Panc1 (cell line): ENCODE results near the gene ZNF672. TPM values are rescaled to one million over a fixed set of nuclear protein-coding genes. Genes with fewer than 3 reads are reported as not detected.

Experiments
- ATAC-seq: fragments of 200-7000 bp; cut with Tn5 transposase; 2 replicates; pipeline ENCODE4 v1.9.1; 2020; ENCODE audit warnings: mild to moderate bottlenecking, moderate library complexity
- BruUV-seq: library from RNA; stranded (reverse); fragments of 400-500 nt; replicated peaks from 2 replicates; lab custom pipeline; 2021; lab: Mats Ljungman, UMichigan
- CTCF ChIA-PET: fragments of 300-600 bp; sonication (Branson Sonifier 250); formaldehyde crosslinking; loops from one replicate; lab custom pipeline; 2022; ENCODE audit warnings: antibody characterized with exemption; lab: Charles Lee
- POLR2A ChIA-PET: fragments of 300-600 bp; sonication (Branson Sonifier 250); formaldehyde crosslinking; loops from one replicate; lab custom pipeline; 2022; ENCODE audit warnings: antibody characterized with exemption; lab: Charles Lee
- DNase-seq: peaks from one replicate; pipeline ENCODE4 v3.0.0-alpha.2; 2010; ENCODE audit warnings: low read depth, low spot score
- H3K27ac ChIP-seq: 2 replicates; pipeline ENCODE4 v1.5.1; 2011; ENCODE audit warnings: mild to moderate bottlenecking, low read length, inconsistent platforms
- H3K27me3 ChIP-seq: fragments of 200-500 bp; sonication (Bioruptor generic); 2 replicates; pipeline ENCODE4 v1.6.0; 2014; ENCODE audit warnings: low read length, inconsistent platforms; ENCODE audit not compliant: control insufficient read depth, insufficient read depth
- H3K36me3 ChIP-seq: fragments of 200-500 bp; sonication (Bioruptor generic); 2 replicates; pipeline ENCODE4 v1.5.1; 2014; ENCODE audit warnings: inconsistent platforms, mild to moderate bottlenecking, low read length, moderate library complexity; ENCODE audit not compliant: control insufficient read depth, insufficient read depth
- H3K4me1 ChIP-seq: 2 replicates; pipeline ENCODE4 v1.5.1; 2011; ENCODE audit warnings: inconsistent platforms, mild to moderate bottlenecking, low read length, moderate library complexity; ENCODE audit not compliant: control insufficient read depth, insufficient read depth
- H3K4me3 ChIP-seq, 2 experiments: 2 replicates each; pipeline ENCODE4 v1.5.1; 2011 to 2012; ENCODE audit warnings: low read depth in 2 of 2, low read length in 2 of 2, mild to moderate bottlenecking in 2 of 2, inconsistent platforms in 1 of 2, moderate library complexity in 1 of 2
- H3K9me3 ChIP-seq: fragments of 200-500 bp; sonication (Bioruptor generic); 2 replicates; pipeline ENCODE4 v1.5.1; 2014; ENCODE audit warnings: low read depth, mild to moderate bottlenecking, inconsistent platforms, low read length, moderate library complexity; ENCODE audit not compliant: control insufficient read depth, insufficient read depth
- CTCF ChIP-seq: fragments of 450-650 bp; IDR thresholded peaks from 2 replicates; pipeline ENCODE4 v1.5.1; 2017; ENCODE audit warnings: mild to moderate bottlenecking
- POLR2AphosphoS5 ChIP-seq: IDR thresholded peaks from 2 replicates; pipeline ENCODE4 v1.6.1; 2012; ENCODE audit warnings: mild to moderate bottlenecking, low read depth, low read length, moderate library complexity
- REST ChIP-seq, 2 experiments: IDR thresholded peaks; 2 replicates each; pipeline ENCODE4 v1.6.1; 2011 to 2012; ENCODE audit warnings: low read depth in 2 of 2, control low read depth in 1 of 2, low read length in 1 of 2, mild to moderate bottlenecking in 1 of 2, moderate library complexity in 1 of 2; ENCODE audit not compliant: insufficient read depth in 1 of 2
- SIN3A ChIP-seq: IDR thresholded peaks from 2 replicates; pipeline ENCODE4 v1.6.1; 2012; ENCODE audit warnings: low read depth, mild to moderate bottlenecking, low read length, moderate library complexity, borderline replicate concordance; ENCODE audit not compliant: insufficient read depth
- TCF7L2 ChIP-seq: IDR thresholded peaks from 2 replicates; pipeline ENCODE4 v1.6.1; 2011; ENCODE audit warnings: mild to moderate bottlenecking, low read depth, low read length, inconsistent platforms
- in situ Hi-C: cut with HindIII; loops from 2 replicates; pipeline ENCODE4 v1.10.0; 2016; ENCODE audit warnings: low sequenced_read_pairs, low pct_unique_long_range_greater_than_20kb
- intact Hi-C: fragments of 100-400 bp; cut with micrococcal nuclease; formaldehyde crosslinking; loops from one replicate; pipeline ENCODE4 v1.10.0; 2022; ENCODE audit not compliant: unreplicated experiment
- total RNA-seq: library from RNA; stranded (reverse); gene quantifications from one replicate; pipeline ENCODE4 v1.2.1, GENCODE V29; 2021; ENCODE audit not compliant: unreplicated experiment

ZNF672 gene
- total RNA-seq, 1 experiment from 2014 or later: 36.2 TPM

GRCh38 chr1:248857201-248857600, 19.2 kb downstream of the ZNF672 start:
- peaks cover 3% of the 10 kb centered on the region; the same call in 1 of the 2 replicates for H3K27me3 ChIP-seq
- H3K4me3 ChIP-seq: peak overlapping the region; percentile 69 to 91
- ATAC-seq (no peak), DNase-seq (no peak)
- POLR2A ChIA-PET: no interaction called here
- H3K9me3 ChIP-seq: no peaks in the 10 kb centered on the region
- H3K4me1 ChIP-seq: peaks cover 13% of the 10 kb centered on the region
- CTCF ChIA-PET: no interaction called here
- TSS peak; percentile 53 for BruUV-seq
- in situ Hi-C loops (no loop called here), intact Hi-C loops (no loop called here)
- H3K36me3 ChIP-seq: peaks cover 3% of the 10 kb centered on the region
- peak overlapping the region; percentile 94 for H3K27ac ChIP-seq
- TF ChIP-seq TCF7L2 (no peak), CTCF (no peak), POLR2AphosphoS5 (no peak), REST (IDR thresholded peaks at IDR 0.05; ENCODE audit: insufficient read depth in 1 of 2, low read depth in 2 of 2, low read length in 1 of 2) (no peak), SIN3A (no peak)

GRCh38 chr1:248857749-248858095, 19.7 kb downstream of the ZNF672 start:
- DNase-seq: no peak
- H3K36me3 ChIP-seq: peaks cover 3% of the 10 kb centered on the region
- ChIA-PET CTCF (interaction anchor here (0.6 kb wide), 1 partner anchor 15 kb away, joined by 3 read pairs; no protein-coding TSS in a partner anchor), POLR2A (interaction anchor here (0.9 kb wide), 1 partner anchor 14 kb away, joined by 3 read pairs; no protein-coding TSS in a partner anchor)
- no peaks in the 10 kb centered on the region for H3K9me3 ChIP-seq
- no peak for ATAC-seq
- H3K4me1 ChIP-seq: peaks cover 16% of the 10 kb centered on the region
- in situ Hi-C loops: no loop called here
- BruUV-seq: no TSS peak
- peak overlapping the region; percentile 94 for H3K27ac ChIP-seq
- peak overlapping the region; percentile 69 to 91 for H3K4me3 ChIP-seq
- intact Hi-C loops: no loop called here
- H3K27me3 ChIP-seq: peaks cover 3% of the 10 kb centered on the region; the same call in 1 of the 2 replicates
- no peak for TF ChIP-seq REST (IDR thresholded peaks at IDR 0.05; ENCODE audit: insufficient read depth in 1 of 2, low read depth in 2 of 2, low read length in 1 of 2)
- TF ChIP-seq CTCF: no peak
- no peak for TF ChIP-seq TCF7L2
- TF ChIP-seq POLR2AphosphoS5: no peak
- no peak for TF ChIP-seq SIN3A
